Measurements from ENCODE around the gene SFXN5. TPM values are rescaled to one million over a fixed set of nuclear protein-coding genes. Genes with fewer than 3 reads are reported as not detected.

The SFXN5 gene
- total RNA-seq, 1 experiment from 2014 or later, result 11.3 TPM

- DNase-seq, result no peak
- Mint-ChIP-seq H3K27ac (ENCODE audit: unreplicated experiment) (peak overlapping the region; percentile 92), H3K4me1 (ENCODE audit: low read depth, unreplicated experiment) (peaks cover 25% of the 10 kb centered on the region), H3K4me3 (ENCODE audit: low read depth, unreplicated experiment) (peak overlapping the region; percentile 86), H3K9me3 (ENCODE audit: low read depth, unreplicated experiment) (no peaks in the 10 kb centered on the region), H3K36me3 (ENCODE audit: insufficient read depth, unreplicated experiment) (peaks cover 35% of the 10 kb centered on the region), H3K27me3 (ENCODE audit: unreplicated experiment) (no peaks in the 10 kb centered on the region)
- TF ChIP-seq, protein P1, sequence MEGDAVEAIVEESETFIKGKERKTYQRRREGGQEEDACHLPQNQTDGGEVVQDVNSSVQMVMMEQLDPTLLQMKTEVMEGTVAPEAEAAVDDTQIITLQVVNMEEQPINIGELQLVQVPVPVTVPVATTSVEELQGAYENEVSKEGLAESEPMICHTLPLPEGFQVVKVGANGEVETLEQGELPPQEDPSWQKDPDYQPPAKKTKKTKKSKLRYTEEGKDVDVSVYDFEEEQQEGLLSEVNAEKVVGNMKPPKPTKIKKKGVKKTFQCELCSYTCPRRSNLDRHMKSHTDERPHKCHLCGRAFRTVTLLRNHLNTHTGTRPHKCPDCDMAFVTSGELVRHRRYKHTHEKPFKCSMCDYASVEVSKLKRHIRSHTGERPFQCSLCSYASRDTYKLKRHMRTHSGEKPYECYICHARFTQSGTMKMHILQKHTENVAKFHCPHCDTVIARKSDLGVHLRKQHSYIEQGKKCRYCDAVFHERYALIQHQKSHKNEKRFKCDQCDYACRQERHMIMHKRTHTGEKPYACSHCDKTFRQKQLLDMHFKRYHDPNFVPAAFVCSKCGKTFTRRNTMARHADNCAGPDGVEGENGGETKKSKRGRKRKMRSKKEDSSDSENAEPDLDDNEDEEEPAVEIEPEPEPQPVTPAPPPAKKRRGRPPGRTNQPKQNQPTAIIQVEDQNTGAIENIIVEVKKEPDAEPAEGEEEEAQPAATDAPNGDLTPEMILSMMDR (IDR thresholded peaks at IDR 0.05; ENCODE audit: unreplicated experiment), result no peak
- intact Hi-C loops (cut with micrococcal nuclease; ENCODE audit: unreplicated experiment), result loop anchor here (5.0 to 10.0 kb wide), 2 partner anchors 78 to 90 kb away; no protein-coding TSS in a partner anchor
- BruUV-seq (replicated peaks), result no TSS peak
- CTCF ChIA-PET, result no interaction called here
These were observed 904 bp upstream of the SFXN5 start for GRCh38 chr2:73072416-73072815.

DNA sequence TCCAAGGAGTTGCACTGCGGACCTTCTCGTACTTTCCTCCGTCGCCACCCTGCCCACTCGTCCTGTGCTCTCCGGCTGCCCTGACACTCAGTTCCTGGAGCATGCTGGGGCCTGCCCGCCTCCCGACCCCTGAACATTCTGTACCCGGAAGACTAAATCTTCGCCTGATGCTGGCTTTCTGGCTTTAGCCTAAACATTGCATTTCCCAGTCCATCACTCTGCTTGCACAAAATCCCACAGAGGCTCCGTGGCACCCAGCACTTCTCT lies 550 bp upstream of the SFXN5 start:
- DNase-seq, result no peak
- CTCF ChIA-PET, result no interaction called here
- Mint-ChIP-seq H3K36me3 (ENCODE audit: insufficient read depth, unreplicated experiment) (peaks cover 35% of the 10 kb centered on the region), H3K4me1 (ENCODE audit: low read depth, unreplicated experiment) (peaks cover 25% of the 10 kb centered on the region), H3K9me3 (ENCODE audit: low read depth, unreplicated experiment) (no peaks in the 10 kb centered on the region), H3K27ac (ENCODE audit: unreplicated experiment) (peak overlapping the region; percentile 92), H3K4me3 (ENCODE audit: low read depth, unreplicated experiment) (peak overlapping the region; percentile 86), H3K27me3 (ENCODE audit: unreplicated experiment) (no peaks in the 10 kb centered on the region)
- intact Hi-C loops (cut with micrococcal nuclease; ENCODE audit: unreplicated experiment), result loop anchor here (5.0 to 10.0 kb wide), 2 partner anchors 77 to 90 kb away; no protein-coding TSS in a partner anchor
- BruUV-seq (replicated peaks), result no TSS peak
- TF ChIP-seq, protein P1 (IDR thresholded peaks at IDR 0.05; ENCODE audit: unreplicated experiment), result no peak

- peak; percentile 42 for DNase-seq
- Mint-ChIP-seq H3K4me3 (ENCODE audit: low read depth, unreplicated experiment) (peak overlapping the region; percentile 86), H3K36me3 (ENCODE audit: insufficient read depth, unreplicated experiment) (peaks cover 35% of the 10 kb centered on the region), H3K4me1 (ENCODE audit: low read depth, unreplicated experiment) (peaks cover 25% of the 10 kb centered on the region), H3K27me3 (ENCODE audit: unreplicated experiment) (no peaks in the 10 kb centered on the region), H3K27ac (ENCODE audit: unreplicated experiment) (peak overlapping the region; percentile 92), H3K9me3 (ENCODE audit: low read depth, unreplicated experiment) (no peaks in the 10 kb centered on the region)
- TF ChIP-seq, protein P1 (IDR thresholded peaks at IDR 0.05; ENCODE audit: unreplicated experiment), result no peak
- intact Hi-C loops (cut with micrococcal nuclease; ENCODE audit: unreplicated experiment), result loop anchor here (5.0 to 10.0 kb wide), 2 partner anchors 76 to 92 kb away; no protein-coding TSS in a partner anchor
- no TSS peak for BruUV-seq (replicated peaks)
- CTCF ChIA-PET, result interaction anchor here (0.7 kb wide), 1 partner anchor 106 kb away, joined by 4 read pairs; no protein-coding TSS in a partner anchor
These were observed 711 bp downstream of the SFXN5 start for GRCh38 chr2:73070643-73071359.

DNA sequence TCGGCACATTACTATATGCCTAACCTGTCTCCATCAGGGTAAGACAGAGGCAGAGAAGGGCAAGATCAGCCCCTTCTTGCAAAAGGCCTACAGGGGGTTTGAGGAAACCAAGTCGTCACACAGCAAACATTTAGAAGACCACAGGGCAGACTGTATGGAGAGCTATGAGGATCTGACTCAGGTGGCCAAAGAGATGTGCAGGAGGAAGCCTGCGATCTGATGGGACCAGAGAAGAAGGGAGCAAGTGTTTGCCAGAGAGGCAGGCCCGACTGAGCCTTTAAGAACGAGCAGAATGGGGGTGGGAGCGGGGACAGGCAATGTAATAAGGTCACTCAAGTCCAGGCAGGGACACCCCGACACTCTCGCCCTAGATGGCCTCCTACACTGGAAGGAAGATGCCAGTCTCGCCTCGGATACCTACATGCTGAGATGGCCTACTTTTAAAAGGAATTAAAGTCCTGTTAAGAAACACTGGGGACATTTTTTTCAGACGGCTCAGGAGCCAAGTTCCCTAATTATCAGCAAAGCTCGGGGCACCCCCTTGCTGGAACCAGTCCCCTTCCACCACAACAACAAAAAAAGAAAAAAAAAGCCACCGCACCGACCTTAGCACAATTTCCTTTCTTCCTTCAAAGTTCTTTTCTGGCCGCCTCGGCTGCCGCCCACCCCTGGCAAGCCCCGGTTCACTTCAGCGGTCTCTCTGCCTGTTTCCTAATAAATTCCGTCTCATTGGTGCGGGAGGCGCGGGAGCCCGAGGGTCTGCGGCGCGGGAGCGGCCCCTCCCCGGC lies 1.5 kb downstream of the SFXN5 start:
- Mint-ChIP-seq H3K4me3 (ENCODE audit: low read depth, unreplicated experiment) (peak overlapping the region; percentile 86), H3K9me3 (ENCODE audit: low read depth, unreplicated experiment) (no peaks in the 10 kb centered on the region), H3K27ac (ENCODE audit: unreplicated experiment) (peak overlapping the region; percentile 10), H3K4me1 (ENCODE audit: low read depth, unreplicated experiment) (peaks cover 25% of the 10 kb centered on the region), H3K27me3 (ENCODE audit: unreplicated experiment) (no peaks in the 10 kb centered on the region), H3K36me3 (ENCODE audit: insufficient read depth, unreplicated experiment) (peaks cover 35% of the 10 kb centered on the region)
- DNase-seq, result no peak
- CTCF ChIA-PET, result interaction anchor here (0.7 to 1.1 kb wide), 2 partner anchors 41 to 107 kb away, joined by 3 read pairs; no protein-coding TSS in a partner anchor
- BruUV-seq (replicated peaks), result TSS peak; percentile 13
- TF ChIP-seq, protein P1 (IDR thresholded peaks at IDR 0.05; ENCODE audit: unreplicated experiment), result no peak
- intact Hi-C loops (cut with micrococcal nuclease; ENCODE audit: unreplicated experiment), result loop anchor here (5.0 to 10.0 kb wide), 2 partner anchors 75 to 92 kb away; no protein-coding TSS in a partner anchor
